HCT116 (cell line): ENCODE measurements around the gene FLT3. TPM values are rescaled to one million over a fixed set of nuclear protein-coding genes. Genes with fewer than 3 reads are reported as not detected.

ENCODE experiments used
- ATAC-seq: fragments of 200-7000 bp; cut with Tn5 transposase; 2 replicates; pipeline ENCODE4 v1.9.1; 2020; ENCODE audit warnings: mild to moderate bottlenecking, moderate library complexity
- BruUV-seq: library from RNA; stranded (reverse); fragments of 400-500 nt; replicated peaks from 2 replicates; lab custom pipeline; 2021; lab: Mats Ljungman, UMichigan
- CTCF ChIA-PET: fragments of 300-600 bp; sonication (Branson Sonifier 250); formaldehyde crosslinking; loops from one replicate; lab custom pipeline; 2021; ENCODE audit warnings: antibody characterized with exemption; lab: Charles Lee
- POLR2A ChIA-PET: fragments of 300-600, 350-600 bp; sonication (Branson Sonifier 250); formaldehyde crosslinking; loops from one replicate; lab custom pipeline; 2021; ENCODE audit warnings: antibody characterized with exemption; lab: Charles Lee
- RAD21 ChIA-PET, 2 experiments: fragments of 300-600 bp; sonication (Branson Sonifier 250); formaldehyde crosslinking; loops; one replicate each; lab custom pipeline; 2023; ENCODE audit warnings: low total read pairs in 2 of 2; ENCODE audit not compliant: uncharacterized antibody in 2 of 2, unreplicated experiment in 2 of 2, low non-redundant PET in 1 of 2; lab: Charles Lee
- DNase-seq: peaks from one replicate; pipeline ENCODE4 v3.0.0-alpha.2; 2010; ENCODE audit warnings: low read depth, low spot score
- H2AFZ ChIP-seq: fragments of 200-600 bp; shearing (Covaris generic), sonication (generic); 2 replicates; pipeline ENCODE4 v1.6.1; 2017; ENCODE audit warnings: low read depth, mixed run types, mixed read lengths, antibody characterized with exemption, low read length; ENCODE audit not compliant: poor library complexity, severe bottlenecking
- H3K27ac ChIP-seq: 2 replicates; pipeline ENCODE4 v1.5.1; 2012; ENCODE audit warnings: low read depth, low read length
- H3K27me3 ChIP-seq: fragments of 200-600 bp; sonication (generic); 2 replicates; pipeline ENCODE4 v1.6.1; 2016; ENCODE audit warnings: mixed run types, low read length, mixed read lengths; ENCODE audit not compliant: insufficient read depth
- H3K36me3 ChIP-seq, 2 experiments: fragments of 200-500 bp in 1 of 2; fragments of 200-600 bp in 1 of 2; sonication (Bioruptor generic) in 1 of 2; sonication (generic) in 1 of 2; 2 replicates each; pipeline versions ENCODE4 v1.5.1 to v1.6.1; 2014 to 2016; ENCODE audit warnings: low read length in 2 of 2, inconsistent platforms in 1 of 2, mixed read lengths in 1 of 2, mixed run types in 1 of 2; ENCODE audit not compliant: insufficient read depth in 2 of 2, control insufficient read depth in 1 of 2
- H3K4me1 ChIP-seq, 2 experiments: fragments of 200-600 bp in 1 of 2; sonication (generic) in 1 of 2; 2 replicates each; pipeline versions ENCODE4 v1.5.1 to v1.6.1; 2012 to 2017; ENCODE audit warnings: low read length in 2 of 2, inconsistent platforms in 1 of 2, mild to moderate bottlenecking in 1 of 2, mixed read lengths in 1 of 2, mixed run types in 1 of 2, moderate library complexity in 1 of 2; ENCODE audit not compliant: insufficient read depth in 2 of 2, control insufficient read depth in 1 of 2
- H3K4me2 ChIP-seq: fragments of 200-600 bp; sonication (generic); 2 replicates; pipeline ENCODE4 v1.6.1; 2017; ENCODE audit warnings: mixed run types, low read length, mixed read lengths
- H3K4me3 ChIP-seq, 2 experiments: fragments of 200-600 bp in 1 of 2; sonication (generic) in 1 of 2; replicated peaks in 1 of 2; 2 replicates each; pipeline ENCODE4 v1.5.1; 2011 to 2016; ENCODE audit warnings: low read length in 2 of 2, control low read depth in 1 of 2, low read depth in 1 of 2, mild to moderate bottlenecking in 1 of 2, mixed read lengths in 1 of 2, mixed run types in 1 of 2
- H3K79me2 ChIP-seq: fragments of 200-600 bp; sonication (generic); 2 replicates; pipeline ENCODE4 v1.6.1; 2017; ENCODE audit warnings: mild to moderate bottlenecking, mixed run types, low read length, moderate library complexity, mixed read lengths; ENCODE audit not compliant: insufficient read depth
- H3K9ac ChIP-seq: fragments of 200-600 bp; sonication (generic); 2 replicates; pipeline ENCODE4 v1.6.1; 2016; ENCODE audit warnings: low read length, mixed read lengths
- H3K9me2 ChIP-seq: fragments of 200-600 bp; sonication (generic), shearing (Covaris generic); 2 replicates; pipeline ENCODE4 v1.6.1; 2017; ENCODE audit warnings: mixed run types, mild to moderate bottlenecking, moderate library complexity; ENCODE audit not compliant: insufficient read depth
- H3K9me3 ChIP-seq, 2 experiments: fragments of 200-500 bp in 1 of 2; fragments of 200-600 bp in 1 of 2; sonication (Bioruptor generic) in 1 of 2; sonication (generic) in 1 of 2; 2 replicates each; pipeline ENCODE4 v1.6.1; 2014 to 2017; ENCODE audit warnings: low read length in 2 of 2, mixed read lengths in 2 of 2, inconsistent platforms in 1 of 2, low read depth in 1 of 2, mild to moderate bottlenecking in 1 of 2, mixed run types in 1 of 2, moderate library complexity in 1 of 2; ENCODE audit not compliant: control insufficient read depth in 1 of 2, insufficient read depth in 1 of 2
- H4K20me1 ChIP-seq: fragments of 200-600 bp; sonication (generic), shearing (Covaris generic); 2 replicates; pipeline ENCODE4 v1.6.1; 2017; ENCODE audit warnings: mixed run types, mild to moderate bottlenecking, moderate library complexity; ENCODE audit not compliant: insufficient read depth
- ATF3 ChIP-seq: IDR thresholded peaks from 2 replicates; pipeline ENCODE4 v1.6.1; 2012
- CBX3 ChIP-seq: IDR thresholded peaks from 2 replicates; pipeline ENCODE4 v1.6.1; 2012; ENCODE audit warnings: low read depth
- CEBPB ChIP-seq: IDR thresholded peaks from 2 replicates; pipeline ENCODE4 v1.6.1; 2012; ENCODE audit warnings: low read depth
- CTCF ChIP-seq, 3 experiments: fragments of 200-600 bp in 1 of 3; sonication (generic) in 1 of 3; IDR thresholded peaks in 2 of 3; conservative IDR thresholded peaks in 1 of 3; 2 replicates each; pipeline ENCODE4 v1.5.1; 2012 to 2017; ENCODE audit warnings: low read depth in 2 of 3, low read length in 2 of 3, antibody characterized with exemption in 1 of 3, borderline replicate concordance in 1 of 3, control low read depth in 1 of 3, mild to moderate bottlenecking in 1 of 3, mixed read lengths in 1 of 3, mixed run types in 1 of 3, moderate library complexity in 1 of 3; ENCODE audit not compliant: insufficient read depth in 1 of 3
- ELF1 ChIP-seq: IDR thresholded peaks from 2 replicates; pipeline ENCODE4 v1.6.1; 2012; ENCODE audit warnings: low read depth, borderline replicate concordance
- EZH2 ChIP-seq: fragments of 200-600 bp; sonication (generic); IDR thresholded peaks from 2 replicates; pipeline ENCODE4 v1.6.1; 2017; ENCODE audit warnings: antibody characterized with exemption, mixed run types
- EZH2phosphoT487 ChIP-seq: fragments of 200-600 bp; IDR thresholded peaks from 2 replicates; pipeline ENCODE4 v1.6.1; 2018; ENCODE audit warnings: antibody characterized with exemption, borderline replicate concordance
- FOSL1 ChIP-seq: IDR thresholded peaks from 2 replicates; pipeline ENCODE4 v1.6.1; 2012; ENCODE audit warnings: low read depth
- JUND ChIP-seq: IDR thresholded peaks from 2 replicates; pipeline ENCODE4 v1.6.1; 2012
- MAX ChIP-seq: IDR thresholded peaks from 2 replicates; pipeline ENCODE4 v1.6.1; 2012
- POLR2A ChIP-seq: IDR thresholded peaks from 2 replicates; pipeline ENCODE4 v1.7.0; 2011; ENCODE audit warnings: borderline replicate concordance; ENCODE audit not compliant: insufficient read depth, insufficient read length; ENCODE audit errors: extremely low read depth
- RAD21 ChIP-seq: IDR thresholded peaks from 2 replicates; pipeline ENCODE4 v1.6.1; 2012; ENCODE audit warnings: low read depth, mild to moderate bottlenecking
- SP1 ChIP-seq: IDR thresholded peaks from 2 replicates; pipeline ENCODE4 v1.6.1; 2012; ENCODE audit warnings: low read depth
- SRF ChIP-seq: IDR thresholded peaks from 2 replicates; pipeline ENCODE4 v1.6.1; 2012; ENCODE audit warnings: low read depth
- TCF7L2 ChIP-seq: IDR thresholded peaks from 2 replicates; pipeline ENCODE4 v1.7.0; 2011; ENCODE audit warnings: borderline replicate concordance, inconsistent platforms; ENCODE audit not compliant: insufficient read depth, insufficient read length; ENCODE audit errors: extremely low read depth
- ZFX ChIP-seq: fragments of 450-650 bp; IDR thresholded peaks from 2 replicates; pipeline ENCODE4 v1.6.1; 2017
- ZNF274 ChIP-seq: fragments of 200-500 bp; sonication (Bioruptor generic); IDR thresholded peaks from 2 replicates; pipeline ENCODE4 v1.6.1; 2014; ENCODE audit warnings: mild to moderate bottlenecking, low read depth, low read length, inconsistent platforms
- intact Hi-C: fragments of 100-400 bp; cut with micrococcal nuclease; formaldehyde crosslinking; loops from 2 replicates; pipeline ENCODE4 v1.10.0; 2022
- total RNA-seq: library from RNA; stranded (reverse); gene quantifications from one replicate; pipeline ENCODE4 v1.2.1, GENCODE V29; 2021; ENCODE audit not compliant: unreplicated experiment

Gene FLT3
- total RNA-seq, 1 experiment from 2014 or later: 0.17 TPM

GRCh38 chr13:28056970-28057712 lies 43.2 kb downstream of the FLT3 start:
- Histone ChIP-seq H3K79me2 (no peaks in the 10 kb centered on the region), H3K36me3 (no peaks in the 10 kb centered on the region), H3K27ac (no peak overlapping the region), H3K9me2 (no peaks in the 10 kb centered on the region), H3K4me1 (no peaks in the 10 kb centered on the region), H3K4me2 (no peak overlapping the region), H3K9ac (no peak overlapping the region), H3K4me3 (no peak overlapping the region), H4K20me1 (no peaks in the 10 kb centered on the region), H3K9me3 (no peaks in the 10 kb centered on the region), H2AFZ (no peak overlapping the region), H3K27me3 (no peaks in the 10 kb centered on the region)
- ChIA-PET RAD21 (no interaction called here), POLR2A (no interaction called here), CTCF (no interaction called here)
- TF ChIP-seq JUND (no peak), EZH2phosphoT487 (no peak), ELF1 (no peak), ZFX (no peak), FOSL1 (no peak), RAD21 (no peak), ATF3 (no peak), MAX (no peak), ZNF274 (no peak), CBX3 (no peak), EZH2 (no peak), POLR2A (no peak)
- intact Hi-C loops: no loop called here
- ATAC-seq (no peak), DNase-seq (no peak)
- no TSS peak for BruUV-seq

- H3K27me3 ChIP-seq: no peaks in the 10 kb centered on the region
- no peaks in the 10 kb centered on the region for H3K79me2 ChIP-seq
- intact Hi-C loops: no loop called here
- ATAC-seq: no peak
- no peaks in the 10 kb centered on the region for H4K20me1 ChIP-seq
- H3K4me2 ChIP-seq: no peak overlapping the region
- no peaks in the 10 kb centered on the region for H3K4me1 ChIP-seq
- no peaks in the 10 kb centered on the region for H3K9me3 ChIP-seq
- ChIA-PET CTCF (no interaction called here), RAD21 (no interaction called here), POLR2A (no interaction called here)
- no peak overlapping the region for H2AFZ ChIP-seq
- H3K36me3 ChIP-seq: no peaks in the 10 kb centered on the region
- no peak overlapping the region for H3K9ac ChIP-seq
- no peaks in the 10 kb centered on the region for H3K9me2 ChIP-seq
- H3K4me3 ChIP-seq: no peak overlapping the region
- BruUV-seq: no TSS peak
- H3K27ac ChIP-seq: no peak overlapping the region
- DNase-seq: no peak
- TF ChIP-seq CTCF (IDR thresholded peaks at IDR 0.05 in 2 of 3, conservative IDR thresholded peaks at IDR 0.05 in 1 of 3; ENCODE audit: borderline replicate concordance in 1 of 3, insufficient read depth in 1 of 3, low read depth in 2 of 3, low read length in 2 of 3): no peak
- TF ChIP-seq MAX: no peak
- no peak for TF ChIP-seq SP1
- TF ChIP-seq CEBPB: no peak
- TF ChIP-seq TCF7L2: no peak
- TF ChIP-seq ZNF274: no peak
- TF ChIP-seq SRF: no peak
Measured at GRCh38 chr13:28056426-28056825, 44.0 kb downstream of the FLT3 start.
